HG02759 (cell line): ENCODE results near the gene FOXC1.

Experiments used
- ATAC-seq: cut with Tn5 transposase; IDR thresholded peaks from one replicate; pipeline ENCODE4 v1.9.1; 2021; ENCODE audit warnings: mild to moderate bottlenecking, moderate library complexity; ENCODE audit not compliant: unreplicated experiment

FOXC1 gene

GRCh38 chr6:1611572-1612298 is 2.0 kb downstream of the FOXC1 start:
- no peak for ATAC-seq

DNA sequence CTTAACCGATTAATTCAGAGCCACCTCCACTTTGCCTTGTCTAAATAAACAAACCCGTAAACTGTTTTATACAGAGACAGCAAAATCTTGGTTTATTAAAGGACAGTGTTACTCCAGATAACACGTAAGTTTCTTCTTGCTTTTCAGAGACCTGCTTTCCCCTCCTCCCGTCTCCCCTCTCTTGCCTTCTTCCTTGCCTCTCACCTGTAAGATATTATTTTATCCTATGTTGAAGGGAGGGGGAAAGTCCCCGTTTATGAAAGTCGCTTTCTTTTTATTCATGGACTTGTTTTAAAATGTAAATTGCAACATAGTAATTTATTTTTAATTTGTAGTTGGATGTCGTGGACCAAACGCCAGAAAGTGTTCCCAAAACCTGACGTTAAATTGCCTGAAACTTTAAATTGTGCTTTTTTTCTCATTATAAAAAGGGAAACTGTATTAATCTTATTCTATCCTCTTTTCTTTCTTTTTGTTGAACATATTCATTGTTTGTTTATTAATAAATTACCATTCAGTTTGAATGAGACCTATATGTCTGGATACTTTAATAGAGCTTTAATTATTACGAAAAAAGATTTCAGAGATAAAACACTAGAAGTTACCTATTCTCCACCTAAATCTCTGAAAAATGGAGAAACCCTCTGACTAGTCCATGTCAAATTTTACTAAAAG is 2.7 kb downstream of the FOXC1 start:
- no peak for ATAC-seq

GRCh38 chr6:1612974-1613306 is 3.2 kb downstream of the FOXC1 start:
- ATAC-seq, result no peak

DNA sequence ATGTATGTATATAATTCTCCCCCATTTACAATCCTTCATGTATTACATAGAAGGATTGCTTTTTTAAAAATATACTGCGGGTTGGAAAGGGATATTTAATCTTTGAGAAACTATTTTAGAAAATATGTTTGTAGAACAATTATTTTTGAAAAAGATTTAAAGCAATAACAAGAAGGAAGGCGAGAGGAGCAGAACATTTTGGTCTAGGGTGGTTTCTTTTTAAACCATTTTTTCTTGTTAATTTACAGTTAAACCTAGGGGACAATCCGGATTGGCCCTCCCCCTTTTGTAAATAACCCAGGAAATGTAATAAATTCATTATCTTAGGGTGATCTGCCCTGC is 3.6 kb downstream of the FOXC1 start:
- ATAC-seq, result no peak

- ATAC-seq, result no peak
Observed at GRCh38 chr6:1613688-1614447, 4.2 kb downstream of the FOXC1 start.

- no peak for ATAC-seq
Observed at GRCh38 chr6:1614448-1615150, 4.9 kb downstream of the FOXC1 start.

- no peak for ATAC-seq
Observed at GRCh38 chr6:1615151-1615852, 5.6 kb downstream of the FOXC1 start.

DNA sequence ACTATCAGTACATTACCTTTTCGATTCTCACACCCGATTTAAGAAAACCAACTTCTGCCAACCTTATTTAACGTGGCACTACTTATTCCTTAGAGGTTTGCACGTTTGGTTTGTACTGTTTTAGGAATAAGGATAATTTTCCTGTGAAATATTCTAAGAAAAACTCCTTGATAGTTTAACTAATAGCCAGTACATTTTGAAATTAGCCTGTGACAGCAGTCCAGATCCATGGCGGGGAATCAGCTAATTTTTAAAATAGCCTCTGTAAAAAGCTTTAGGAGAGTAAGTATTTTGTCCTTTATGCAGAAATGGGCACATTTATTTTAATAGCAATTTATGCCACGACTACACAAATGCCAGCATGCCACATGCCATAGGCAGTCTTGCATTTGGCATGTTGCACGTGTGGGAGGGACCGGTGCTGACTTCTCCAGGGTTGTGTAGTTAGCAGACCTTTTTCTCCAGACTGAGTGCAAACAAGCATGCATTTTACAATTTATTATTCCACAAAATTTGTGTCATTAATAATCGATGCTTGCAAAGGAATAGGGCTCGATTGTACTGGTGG is 6.2 kb downstream of the FOXC1 start:
- ATAC-seq, result no peak

GRCh38 chr6:1616701-1617463 is 7.2 kb downstream of the FOXC1 start:
- no peak for ATAC-seq

- ATAC-seq, result no peak
Observed at GRCh38 chr6:1617466-1618310, 8.0 kb downstream of the FOXC1 start.

- ATAC-seq, result no peak
Observed at GRCh38 chr6:1618311-1619097, 8.8 kb downstream of the FOXC1 start.

DNA sequence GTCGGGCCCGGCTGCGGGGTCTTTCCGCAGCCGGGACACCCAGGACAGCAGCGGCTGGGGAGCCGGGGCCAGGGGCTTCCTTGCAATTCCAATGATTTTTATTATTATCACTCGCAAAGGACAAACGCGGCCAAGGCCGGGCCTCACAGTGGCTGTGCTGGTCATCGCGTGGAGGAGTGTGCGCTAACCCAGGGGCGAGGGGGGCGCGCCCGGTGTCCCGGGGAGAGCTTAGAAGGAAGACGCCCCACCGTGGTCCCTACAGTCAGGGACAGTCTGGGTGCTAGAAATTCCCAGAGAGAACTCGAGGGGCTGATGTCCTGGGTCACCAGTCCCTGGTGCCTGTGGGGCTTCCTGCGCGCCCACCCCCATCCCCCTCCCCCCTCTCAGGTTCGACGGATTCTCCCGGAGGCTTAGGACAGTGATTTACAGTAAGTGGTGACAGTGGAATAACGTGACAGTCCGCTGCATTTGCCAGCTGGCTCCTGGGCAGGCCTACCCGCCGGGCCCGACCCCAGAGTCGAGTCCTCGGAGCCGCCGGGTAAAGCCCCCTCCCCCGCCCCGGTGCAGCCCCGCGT is 9.5 kb downstream of the FOXC1 start:
- ATAC-seq, result no peak

- no peak for ATAC-seq
Observed at GRCh38 chr6:1619673-1620503, 10.2 kb downstream of the FOXC1 start.

- no peak for ATAC-seq
Observed at GRCh38 chr6:1620504-1621069, 10.9 kb downstream of the FOXC1 start.

DNA sequence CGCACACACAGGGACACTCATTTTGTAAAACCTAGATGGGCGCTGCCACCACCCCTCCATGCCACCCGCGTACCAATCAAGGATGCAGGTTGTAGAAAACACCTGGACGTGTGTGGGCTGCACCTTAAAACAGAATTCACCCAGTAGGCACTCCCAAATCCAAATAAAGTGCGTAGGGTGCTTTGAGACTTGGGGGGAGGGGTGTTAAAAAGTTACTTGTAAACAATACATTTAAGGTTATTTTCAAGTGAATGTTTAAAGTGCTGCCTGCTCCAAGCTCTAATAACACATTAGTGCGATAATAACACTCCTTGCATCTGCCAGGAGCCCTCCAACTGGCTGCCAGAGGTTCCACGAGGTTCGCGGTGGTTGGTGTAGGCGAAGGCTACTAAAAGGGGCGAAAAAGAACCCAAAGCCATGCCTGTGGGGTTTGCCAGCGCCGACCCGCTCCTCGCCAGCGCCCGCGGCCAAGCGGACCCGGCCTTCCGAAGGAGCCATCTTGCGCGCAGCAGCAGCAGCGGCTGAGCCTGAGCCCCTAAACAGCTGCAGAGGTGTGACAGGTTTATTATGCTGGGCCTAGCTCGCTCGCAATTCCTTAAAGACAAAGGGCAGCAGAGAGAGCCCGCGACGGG is 11.5 kb downstream of the FOXC1 start:
- ATAC-seq, result no peak

- ATAC-seq, result no peak
Observed at GRCh38 chr6:1622220-1622850, 12.6 kb downstream of the FOXC1 start.
